HepG2 (cell line): ENCODE results near the gene BCL2L2. TPM values are rescaled to one million over a fixed set of nuclear protein-coding genes. Genes with fewer than 3 reads are reported as not detected.

Source experiments
- CBFB ChIP-seq: sonication (generic); formaldehyde crosslinking; IDR thresholded peaks from 2 replicates; pipeline ENCODE4 v1.4.0; 2020; ENCODE audit warnings: missing genetic modification reagents
- CC2D1A ChIP-seq: sonication (generic); formaldehyde crosslinking; IDR thresholded peaks from 2 replicates; pipeline ENCODE4 v1.8.1; 2023; ENCODE audit warnings: mild to moderate bottlenecking, missing genetic modification reagents
- CCDC6 ChIP-seq: sonication (generic); formaldehyde crosslinking; IDR thresholded peaks from 2 replicates; pipeline ENCODE4 v1.8.1; 2022; ENCODE audit warnings: mild to moderate bottlenecking, missing genetic modification reagents, moderate library complexity
- CREB1 ChIP-seq, 2 experiments: fragments of 450-650 bp in 1 of 2; IDR thresholded peaks; 2 replicates each; pipeline ENCODE4 v1.6.1; 2016 to 2017; ENCODE audit warnings: control low read depth in 1 of 2, mild to moderate bottlenecking in 1 of 2, missing compliant biosample characterization in 1 of 2, missing genetic modification characterization in 1 of 2
- FOSL2 ChIP-seq: sonication (generic); formaldehyde crosslinking; IDR thresholded peaks from 2 replicates; pipeline ENCODE4 v1.4.0; 2020; ENCODE audit warnings: missing genetic modification reagents
- FOXJ3 ChIP-seq: sonication (generic); formaldehyde crosslinking; IDR thresholded peaks from 2 replicates; pipeline ENCODE4 v1.4.0; 2020; ENCODE audit warnings: missing genetic modification reagents, mild to moderate bottlenecking, borderline replicate concordance
- HNRNPLL ChIP-seq: fragments of 200-400 bp; formaldehyde crosslinking; IDR thresholded peaks from 2 replicates; pipeline ENCODE4 v1.6.1; 2017; ENCODE audit warnings: mild to moderate bottlenecking, low read depth, low read length; ENCODE audit not compliant: poor library complexity, severe bottlenecking
- HOMEZ ChIP-seq: IDR thresholded peaks from 2 replicates; pipeline ENCODE4 v1.6.1; 2016; ENCODE audit warnings: low read depth
- HOXA3 ChIP-seq: sonication (generic); formaldehyde crosslinking; IDR thresholded peaks from 2 replicates; pipeline ENCODE4 v1.5.0; 2020; ENCODE audit warnings: missing genetic modification reagents
- ISL2 ChIP-seq: sonication (generic); formaldehyde crosslinking; IDR thresholded peaks from 2 replicates; pipeline ENCODE4 v1.5.0; 2020; ENCODE audit warnings: missing genetic modification reagents
- MAZ ChIP-seq, 2 experiments: sonication (generic) in 1 of 2; formaldehyde crosslinking in 1 of 2; IDR thresholded peaks; 2 replicates each; pipeline versions ENCODE4 v1.5.0 to v1.6.1; 2012 to 2020; ENCODE audit warnings: low read depth in 2 of 2, mild to moderate bottlenecking in 2 of 2, borderline replicate concordance in 1 of 2, improper control_type of control experiment in 1 of 2, low read length in 1 of 2, missing genetic modification reagents in 1 of 2, moderate library complexity in 1 of 2
- MXI1 ChIP-seq: IDR thresholded peaks from 3 replicates; pipeline ENCODE4 v1.6.1; 2012; ENCODE audit warnings: low read depth, low read length, inconsistent platforms, borderline replicate concordance
- MYC ChIP-seq: sonication (generic); formaldehyde crosslinking; IDR thresholded peaks from 2 replicates; pipeline ENCODE4 v1.9.0; 2021; ENCODE audit warnings: missing genetic modification reagents, borderline replicate concordance
- NFIC ChIP-seq: IDR thresholded peaks from 2 replicates; pipeline ENCODE4 v1.6.1; 2012; ENCODE audit warnings: mild to moderate bottlenecking, low read length, inconsistent platforms
- NR0B2 ChIP-seq: sonication (generic); formaldehyde crosslinking; IDR thresholded peaks from 2 replicates; pipeline ENCODE4 v1.4.0; 2020; ENCODE audit warnings: mild to moderate bottlenecking, missing genetic modification reagents
- PPARG ChIP-seq: conservative IDR thresholded peaks from 2 replicates; pipeline ENCODE4 v1.6.1; 2016; ENCODE audit warnings: missing biosample characterization, missing genetic modification reagents
- ZBTB42 ChIP-seq: sonication (generic); formaldehyde crosslinking; IDR thresholded peaks from 2 replicates; pipeline ENCODE4 v1.5.0; 2020; ENCODE audit warnings: mild to moderate bottlenecking, missing genetic modification reagents
- ZNF670 ChIP-seq: sonication (generic); formaldehyde crosslinking; IDR thresholded peaks from 2 replicates; pipeline ENCODE4 v1.8.0; 2022; ENCODE audit warnings: mild to moderate bottlenecking, missing genetic modification reagents, borderline replicate concordance
- ZNF788 ChIP-seq: sonication (generic); formaldehyde crosslinking; IDR thresholded peaks from 2 replicates; pipeline ENCODE4 v1.5.0; 2020; ENCODE audit warnings: mild to moderate bottlenecking, missing genetic modification reagents, borderline replicate concordance
- polyA plus RNA-seq, 8 experiments: library from polyadenylated mRNA; depleted of rRNA in 3 of 8; stranded (reverse) in 7 of 8; unstranded in 1 of 8; fragments of >200 nt; fragmentation: Illumina TruSeq in 4 of 8; extraction: Trizol in 4 of 8; gene quantifications; 2 replicates each; pipeline versions ENCODE4 v1.2.1 to v1.2.3, GENCODE V29; 2011 to 2016; ENCODE audit warnings: low read depth in 4 of 8, missing spikeins in 1 of 8, mixed read lengths in 1 of 8; ENCODE audit not compliant: insufficient read depth in 1 of 8
- total RNA-seq, 5 experiments: library from RNA; depleted of rRNA; stranded (reverse); fragments of >200 nt; fragmentation: Illumina TruSeq; extraction: Trizol; gene quantifications; 2 replicates each; pipeline ENCODE4 v1.2.3, GENCODE V29; 2016; ENCODE audit warnings: low read depth in 1 of 5
- TF ChIP-seq, protein P1 (sequence below): sonication (generic); formaldehyde crosslinking; IDR thresholded peaks from 2 replicates; pipeline ENCODE4 v1.5.0; 2020; ENCODE audit warnings: missing genetic modification reagents
- TF ChIP-seq, protein P2 (sequence below): sonication (generic); formaldehyde crosslinking; IDR thresholded peaks from 2 replicates; pipeline ENCODE4 v1.8.0; 2022; ENCODE audit warnings: low read depth, missing genetic modification reagents
- TF ChIP-seq, protein P3 (sequence below): sonication (generic); formaldehyde crosslinking; IDR thresholded peaks from 2 replicates; pipeline ENCODE4 v1.8.0; 2022; ENCODE audit warnings: mild to moderate bottlenecking, missing genetic modification reagents, moderate library complexity
- TF ChIP-seq, protein P4 (sequence below): sonication (generic); formaldehyde crosslinking; IDR thresholded peaks from 2 replicates; pipeline ENCODE4 v1.4.0; 2020; ENCODE audit warnings: missing genetic modification reagents

BCL2L2 gene
- total and polyA plus RNA-seq, 2 of the 13 experiments (the other 11 are each of a cell fraction or from before 2014, with no cell fraction given), result 28.1 to 49.8 TPM

- peak; percentile 83 for TF ChIP-seq HOXA3 (CRISPR knock-in tag)
- TF ChIP-seq NR0B2 (CRISPR knock-in tag), result peak; percentile 91
- TF ChIP-seq MYC (CRISPR knock-in tag), result peak; percentile 74
- TF ChIP-seq CC2D1A (CRISPR knock-in tag), result no peak
- 0 out of 2 replicates have a peak, but pooled peaks have one; percentile 25 for TF ChIP-seq NFIC
- TF ChIP-seq, protein P1, sequence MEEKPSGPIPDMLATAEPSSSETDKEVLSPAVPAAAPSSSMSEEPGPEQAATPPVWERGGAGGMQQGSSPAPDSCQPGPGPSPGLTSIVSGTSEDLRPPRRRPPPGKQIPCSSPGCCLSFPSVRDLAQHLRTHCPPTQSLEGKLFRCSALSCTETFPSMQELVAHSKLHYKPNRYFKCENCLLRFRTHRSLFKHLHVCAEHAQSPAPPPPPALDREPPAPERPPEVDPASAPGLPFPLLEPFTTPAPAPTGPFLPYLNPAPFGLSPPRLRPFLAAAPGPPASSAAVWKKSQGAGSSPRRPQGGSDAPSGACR, result peak; percentile 96
- TF ChIP-seq HNRNPLL, result peak; percentile 83
- TF ChIP-seq, protein P2, sequence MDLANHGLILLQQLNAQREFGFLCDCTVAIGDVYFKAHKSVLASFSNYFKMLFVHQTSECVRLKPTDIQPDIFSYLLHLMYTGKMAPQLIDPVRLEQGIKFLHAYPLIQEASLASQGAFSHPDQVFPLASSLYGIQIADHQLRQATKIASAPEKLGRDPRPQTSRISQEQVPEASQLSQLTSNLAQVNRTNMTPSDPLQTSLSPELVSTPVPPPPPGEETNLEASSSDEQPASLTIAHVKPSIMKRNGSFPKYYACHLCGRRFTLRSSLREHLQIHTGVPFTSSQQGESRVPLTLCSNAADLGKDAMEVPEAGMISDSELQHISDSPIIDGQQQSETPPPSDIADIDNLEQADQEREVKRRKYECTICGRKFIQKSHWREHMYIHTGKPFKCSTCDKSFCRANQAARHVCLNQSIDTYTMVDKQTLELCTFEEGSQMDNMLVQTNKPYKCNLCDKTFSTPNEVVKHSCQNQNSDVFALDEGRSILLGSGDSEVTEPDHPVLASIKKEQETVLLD (CRISPR knock-in tag), result peak; percentile 99
- peak; percentile 29 for TF ChIP-seq FOSL2
- TF ChIP-seq, protein P3, sequence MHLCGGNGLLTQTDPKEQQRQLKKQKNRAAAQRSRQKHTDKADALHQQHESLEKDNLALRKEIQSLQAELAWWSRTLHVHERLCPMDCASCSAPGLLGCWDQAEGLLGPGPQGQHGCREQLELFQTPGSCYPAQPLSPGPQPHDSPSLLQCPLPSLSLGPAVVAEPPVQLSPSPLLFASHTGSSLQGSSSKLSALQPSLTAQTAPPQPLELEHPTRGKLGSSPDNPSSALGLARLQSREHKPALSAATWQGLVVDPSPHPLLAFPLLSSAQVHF, result no peak
- peak; percentile 79 for TF ChIP-seq ISL2 (CRISPR knock-in tag)
- peak; percentile 35; the same call in 1 of the 2 replicates for TF ChIP-seq CBFB
- TF ChIP-seq, protein P4, sequence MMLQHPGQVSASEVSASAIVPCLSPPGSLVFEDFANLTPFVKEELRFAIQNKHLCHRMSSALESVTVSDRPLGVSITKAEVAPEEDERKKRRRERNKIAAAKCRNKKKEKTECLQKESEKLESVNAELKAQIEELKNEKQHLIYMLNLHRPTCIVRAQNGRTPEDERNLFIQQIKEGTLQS, result no peak; the same call in 1 of the 2 replicates
- TF ChIP-seq ZBTB42 (CRISPR knock-in tag), result peak; percentile 18; the same call in 1 of the 2 replicates
- TF ChIP-seq ZNF670 (CRISPR knock-in tag), result no peak; the same call in 1 of the 2 replicates
- peak; percentile 90 for TF ChIP-seq CREB1 (IDR thresholded peaks at IDR 0.05)
- no peak for TF ChIP-seq CREB1 (CRISPR knock-in tag; IDR thresholded peaks at IDR 0.05)
- TF ChIP-seq PPARG (CRISPR knock-in tag), result peak; percentile 56
- peak; percentile 35; the same call in 1 of the 3 replicates for TF ChIP-seq MXI1
- peak; percentile 82 for TF ChIP-seq CCDC6 (CRISPR knock-in tag)
- 0 out of 2 replicates have a peak, but pooled peaks have one; percentile 88 for TF ChIP-seq MAZ (IDR thresholded peaks at IDR 0.05; ENCODE audit: borderline replicate concordance, low read depth, low read length)
- peak; percentile 93 for TF ChIP-seq MAZ (CRISPR knock-in tag; IDR thresholded peaks at IDR 0.05; ENCODE audit: low read depth)
- TF ChIP-seq ZNF788 (CRISPR knock-in tag), result peak; percentile 60
- TF ChIP-seq HOMEZ (CRISPR knock-in tag), result peak; percentile 79
- peak; percentile 37; the same call in 1 of the 2 replicates for TF ChIP-seq FOXJ3 (CRISPR knock-in tag)
Measured at GRCh38 chr14:23286020-23286901, 20.4 kb upstream of the BCL2L2 start, which contains the start of gene HOMEZ (continued).
